GM12864 (cell line): ENCODE measurements around the gene DISC1.

Source experiments
- DNase-seq: peaks from one replicate; pipeline ENCODE4 v3.0.0-alpha.2; 2011; ENCODE audit warnings: low read depth
- H3K4me3 ChIP-seq: 2 replicates; pipeline ENCODE4 v1.5.1; 2011; ENCODE audit warnings: mild to moderate bottlenecking, low read depth, low read length, control low read depth
- CTCF ChIP-seq: IDR thresholded peaks from 2 replicates; pipeline ENCODE4 v1.5.1; 2011; ENCODE audit warnings: low read depth, mild to moderate bottlenecking, moderate library complexity, low read length, control low read depth, inconsistent platforms; ENCODE audit errors: missing control alignments

DISC1 gene

DNA sequence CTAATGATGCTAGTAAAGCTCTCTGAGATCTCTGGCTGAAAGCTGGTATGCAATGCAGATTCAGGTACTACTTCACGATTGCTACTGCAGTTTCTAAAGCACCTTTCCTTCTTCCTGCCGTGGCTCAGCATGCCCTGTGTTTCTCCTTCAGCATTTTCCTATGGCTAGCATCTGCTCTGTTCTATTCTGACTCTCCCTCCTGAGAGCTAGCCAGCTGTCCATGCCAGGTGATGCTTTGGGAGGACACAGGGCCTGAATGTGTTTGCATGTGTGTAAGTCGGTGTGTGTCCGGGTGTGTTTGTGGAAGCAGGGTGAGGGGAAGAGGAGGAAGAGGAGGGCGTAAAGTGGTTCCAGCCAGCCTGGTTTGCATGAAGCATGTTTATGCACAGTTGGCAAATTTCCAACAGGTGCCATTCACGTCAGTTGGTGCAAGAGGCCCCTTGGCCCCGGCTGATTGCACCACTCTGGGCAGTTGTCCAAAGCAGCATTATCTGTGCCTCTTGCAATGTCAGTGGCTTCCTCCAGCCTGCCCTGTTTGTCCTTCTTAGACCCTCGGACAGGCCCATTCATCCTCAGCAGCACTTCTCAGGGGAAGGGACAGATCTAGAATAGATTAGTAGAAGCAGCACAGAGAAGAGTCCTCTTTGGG lies 433.3 kb downstream of the DISC1 start:
- no peak overlapping the region for H3K4me3 ChIP-seq
- no peak for TF ChIP-seq CTCF
- no peak for DNase-seq

DNA sequence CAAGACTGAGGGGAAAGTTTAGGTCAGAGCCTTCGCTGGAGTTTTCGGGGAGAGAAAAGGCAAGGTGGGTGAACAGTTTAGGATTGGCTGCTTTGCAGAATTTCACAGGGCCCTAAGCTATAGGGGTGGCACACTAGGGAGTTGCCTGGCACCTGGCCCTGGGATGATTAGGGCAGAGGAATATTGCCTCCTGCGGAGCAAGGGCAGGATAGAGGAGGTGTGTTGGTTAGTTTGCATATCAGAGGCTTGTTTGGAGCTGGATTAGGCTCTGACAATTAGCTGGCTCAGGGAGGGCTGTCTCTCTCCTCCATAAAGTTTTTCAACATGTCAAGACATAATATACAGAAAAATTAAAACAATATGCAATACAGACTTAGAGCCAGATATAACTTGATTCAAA lies 436.4 kb downstream of the DISC1 start:
- H3K4me3 ChIP-seq = no peak overlapping the region
- TF ChIP-seq CTCF = no peak
- DNase-seq = no peak

- DNase-seq = no peak
- H3K4me3 ChIP-seq = no peak overlapping the region
- TF ChIP-seq CTCF = no peak
These were observed 439.9 kb downstream of the DISC1 start for GRCh38 chr1:232066521-232066920.

DNA sequence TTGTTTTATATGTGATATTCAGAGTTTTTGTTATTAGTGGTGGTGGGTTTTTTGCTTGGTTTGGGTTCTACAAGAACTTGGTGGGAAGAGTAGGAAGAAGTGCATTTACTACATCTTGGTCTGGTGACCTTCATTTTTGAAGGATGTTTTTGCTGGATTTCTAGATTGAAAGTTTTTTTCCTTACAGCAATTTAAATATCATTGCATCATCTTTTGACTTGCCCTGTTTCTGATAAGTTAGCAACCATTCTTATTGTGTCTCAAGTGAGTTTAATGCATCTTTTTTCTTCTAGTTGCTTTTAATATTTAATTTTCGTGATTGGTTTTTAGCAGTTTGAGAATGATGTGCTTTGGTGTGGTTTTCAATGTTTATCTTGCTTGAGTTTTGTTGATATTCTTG lies 447.7 kb downstream of the DISC1 start:
- no peak for TF ChIP-seq CTCF
- DNase-seq = no peak
- H3K4me3 ChIP-seq = no peak overlapping the region

DNA sequence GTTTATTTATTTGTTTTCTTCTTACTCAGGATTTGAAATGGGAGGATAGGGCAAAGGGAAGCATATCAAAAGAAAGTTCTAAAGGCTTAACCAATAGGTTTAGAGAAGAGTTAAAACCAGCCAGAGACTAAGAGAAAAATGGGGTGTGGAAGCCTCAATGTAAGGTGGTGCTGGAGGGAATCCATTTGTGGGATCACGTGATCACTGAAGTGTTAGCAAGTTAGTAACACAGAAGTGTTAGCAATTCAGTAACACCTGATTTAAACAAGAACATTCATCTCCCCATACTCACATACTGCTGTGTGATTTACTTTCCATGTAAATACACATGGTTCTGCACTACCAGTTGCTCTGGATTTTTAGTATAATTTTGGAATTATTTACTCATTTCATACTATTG lies 451.2 kb downstream of the DISC1 start:
- H3K4me3 ChIP-seq = no peak overlapping the region
- no peak for TF ChIP-seq CTCF
- no peak for DNase-seq

GRCh38 chr1:232084584-232085223 lies 458.1 kb downstream of the DISC1 start:
- no peak for TF ChIP-seq CTCF
- DNase-seq = no peak
- H3K4me3 ChIP-seq = no peak overlapping the region

GRCh38 chr1:232090816-232091215 lies 464.2 kb downstream of the DISC1 start:
- no peak overlapping the region for H3K4me3 ChIP-seq
- TF ChIP-seq CTCF = no peak

More at GRCh38 chr1:232090816-232091215, 464.2 kb downstream of the DISC1 start:
- no peak for DNase-seq
